ENCODE results near the gene INSYN2B. TPM values are rescaled to one million over a fixed set of nuclear protein-coding genes. Genes with fewer than 3 reads are reported as not detected.
"Not testable (repeated sequence)": the region's sequence is repeated elsewhere in the genome, so short reads cannot be mapped to it uniquely, and the experiment has no call there.

Gene INSYN2B
- total RNA-seq, 1 experiment from 2014 or later, result 0.19 TPM

DNA sequence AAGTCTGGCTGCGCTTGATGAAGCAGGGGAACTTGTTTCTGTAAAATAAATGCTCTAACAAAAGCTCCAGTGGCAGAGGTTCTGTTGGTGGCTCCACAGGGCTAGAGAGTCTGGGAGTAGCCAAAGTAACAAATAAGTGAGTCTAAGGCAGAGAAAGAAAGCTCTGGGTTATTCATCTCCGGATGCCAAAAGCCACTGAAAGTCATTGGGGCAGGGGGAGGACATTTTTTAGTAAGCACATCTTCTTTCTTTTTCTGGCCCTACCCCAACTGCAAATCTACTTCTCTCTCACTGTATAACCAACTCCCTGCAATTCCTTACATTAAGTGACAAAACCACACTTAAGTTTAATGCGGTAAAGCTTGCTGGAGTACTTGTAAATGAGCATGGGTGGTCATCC is 141.6 kb downstream of the INSYN2B start:
- no TSS peak for BruUV-seq (replicated peaks)
- no peak overlapping the region for H3K27ac Mint-ChIP-seq (ENCODE audit: low read depth, unreplicated experiment)
- ChIA-PET CTCF (interaction anchor here (0.6 kb wide), 1 partner anchor 137 kb away, joined by 3 read pairs; no protein-coding TSS in a partner anchor), POLR2A (no interaction called here)
- intact Hi-C loops (cut with micrococcal nuclease), result no loop called here
- no peak overlapping the region for H3K4me3 Mint-ChIP-seq (ENCODE audit: unreplicated experiment)
- peaks cover 6% of the 10 kb centered on the region for H3K4me1 Mint-ChIP-seq (ENCODE audit: insufficient read depth, unreplicated experiment)
- TF ChIP-seq, protein P1, sequence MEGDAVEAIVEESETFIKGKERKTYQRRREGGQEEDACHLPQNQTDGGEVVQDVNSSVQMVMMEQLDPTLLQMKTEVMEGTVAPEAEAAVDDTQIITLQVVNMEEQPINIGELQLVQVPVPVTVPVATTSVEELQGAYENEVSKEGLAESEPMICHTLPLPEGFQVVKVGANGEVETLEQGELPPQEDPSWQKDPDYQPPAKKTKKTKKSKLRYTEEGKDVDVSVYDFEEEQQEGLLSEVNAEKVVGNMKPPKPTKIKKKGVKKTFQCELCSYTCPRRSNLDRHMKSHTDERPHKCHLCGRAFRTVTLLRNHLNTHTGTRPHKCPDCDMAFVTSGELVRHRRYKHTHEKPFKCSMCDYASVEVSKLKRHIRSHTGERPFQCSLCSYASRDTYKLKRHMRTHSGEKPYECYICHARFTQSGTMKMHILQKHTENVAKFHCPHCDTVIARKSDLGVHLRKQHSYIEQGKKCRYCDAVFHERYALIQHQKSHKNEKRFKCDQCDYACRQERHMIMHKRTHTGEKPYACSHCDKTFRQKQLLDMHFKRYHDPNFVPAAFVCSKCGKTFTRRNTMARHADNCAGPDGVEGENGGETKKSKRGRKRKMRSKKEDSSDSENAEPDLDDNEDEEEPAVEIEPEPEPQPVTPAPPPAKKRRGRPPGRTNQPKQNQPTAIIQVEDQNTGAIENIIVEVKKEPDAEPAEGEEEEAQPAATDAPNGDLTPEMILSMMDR (IDR thresholded peaks at IDR 0.05; ENCODE audit: unreplicated experiment), result no peak
- no peaks in the 10 kb centered on the region for H3K27me3 Mint-ChIP-seq (ENCODE audit: insufficient read depth, unreplicated experiment)
- DNase-seq (ENCODE audit: unreplicated experiment), result no peak
- no peaks in the 10 kb centered on the region for H3K36me3 Mint-ChIP-seq (ENCODE audit: insufficient read depth, unreplicated experiment)
- no peaks in the 10 kb centered on the region for H3K9me3 Mint-ChIP-seq (ENCODE audit: unreplicated experiment)

DNA sequence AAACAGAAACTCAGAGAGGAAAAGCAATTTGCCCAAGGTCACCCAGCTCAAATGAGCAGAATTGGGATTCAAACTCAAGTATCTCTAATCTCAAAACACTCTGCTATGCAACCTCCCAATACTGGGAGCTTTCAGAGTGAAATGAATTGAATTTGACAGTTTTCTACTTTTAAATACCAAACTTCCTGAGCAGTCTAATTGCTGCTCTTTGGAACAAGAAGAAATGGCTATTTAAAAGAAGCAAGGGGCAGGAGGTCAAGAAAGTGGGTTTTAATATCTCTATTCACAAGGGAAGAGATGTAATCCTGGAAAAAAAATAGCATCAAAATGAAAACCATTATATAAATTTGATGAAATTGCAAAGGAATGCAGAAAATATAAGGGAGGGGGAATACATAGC is 142.6 kb downstream of the INSYN2B start:
- no peaks in the 10 kb centered on the region for H3K9me3 Mint-ChIP-seq (ENCODE audit: unreplicated experiment)
- no TSS peak for BruUV-seq (replicated peaks)

DNA sequence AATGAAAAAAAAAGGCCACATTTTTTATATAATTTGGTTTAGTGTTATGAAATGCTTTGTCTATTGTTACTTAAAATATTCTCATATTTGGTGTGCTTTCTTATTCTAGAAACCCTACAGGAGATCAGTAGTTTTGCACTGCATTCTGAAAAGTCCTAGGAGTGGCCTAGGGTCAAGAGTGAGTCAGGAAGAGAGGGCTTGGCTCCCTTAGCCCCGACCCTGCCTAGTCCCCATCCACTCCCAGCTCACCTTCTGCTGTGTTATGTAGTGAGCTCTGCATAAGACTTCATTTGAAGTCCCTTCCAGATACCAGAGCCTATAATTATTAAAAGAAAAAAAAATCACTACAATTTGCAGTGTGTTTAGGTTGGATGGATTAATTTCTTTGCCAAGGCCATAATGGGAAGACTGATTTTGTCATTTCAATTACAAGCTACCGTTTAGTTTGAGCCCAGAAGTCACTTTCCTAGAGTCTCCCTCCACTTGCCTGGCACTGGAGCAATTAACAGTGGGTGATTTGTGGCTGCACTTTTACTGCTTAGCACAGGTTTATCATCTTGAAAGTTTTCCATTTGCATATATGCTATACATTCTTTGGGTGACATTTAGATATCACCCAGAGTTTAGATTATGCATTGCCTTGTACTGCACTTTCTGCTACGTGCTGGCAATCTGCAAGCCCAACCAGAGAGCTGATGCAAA is 143.3 kb downstream of the INSYN2B start:
- H3K36me3 Mint-ChIP-seq (ENCODE audit: insufficient read depth, unreplicated experiment), result no peaks in the 10 kb centered on the region
- intact Hi-C loops (cut with micrococcal nuclease), result no loop called here
- TF ChIP-seq, protein P1 (IDR thresholded peaks at IDR 0.05; ENCODE audit: unreplicated experiment), result no peak
- no peak for DNase-seq (ENCODE audit: unreplicated experiment)
- no peak overlapping the region for H3K4me3 Mint-ChIP-seq (ENCODE audit: unreplicated experiment)
- ChIA-PET CTCF (interaction anchor here (0.6 to 1.4 kb wide), 5 partner anchors 8 to 972 kb away, joined by 3 to 5 read pairs (median 3); partner anchors contain the start of gene INSYN2B), POLR2A (interaction anchor here (0.6 kb wide), 1 partner anchor 963 kb away, joined by 3 read pairs; no protein-coding TSS in a partner anchor)
- no peaks in the 10 kb centered on the region for H3K27me3 Mint-ChIP-seq (ENCODE audit: insufficient read depth, unreplicated experiment)
- H3K27ac Mint-ChIP-seq (ENCODE audit: low read depth, unreplicated experiment), result no peak overlapping the region
- BruUV-seq (replicated peaks), result no TSS peak
- no peaks in the 10 kb centered on the region for H3K9me3 Mint-ChIP-seq (ENCODE audit: unreplicated experiment)
- peaks cover 6% of the 10 kb centered on the region for H3K4me1 Mint-ChIP-seq (ENCODE audit: insufficient read depth, unreplicated experiment)

More for the DNA sequence above, 142.6 kb downstream of the INSYN2B start:
- Mint-ChIP-seq H3K4me1 (ENCODE audit: insufficient read depth, unreplicated experiment) (peaks cover 6% of the 10 kb centered on the region), H3K27me3 (ENCODE audit: insufficient read depth, unreplicated experiment) (no peaks in the 10 kb centered on the region), H3K27ac (ENCODE audit: low read depth, unreplicated experiment) (no peak overlapping the region), H3K4me3 (ENCODE audit: unreplicated experiment) (no peak overlapping the region), H3K36me3 (ENCODE audit: insufficient read depth, unreplicated experiment) (no peaks in the 10 kb centered on the region)
- DNase-seq (ENCODE audit: unreplicated experiment), result no peak
- intact Hi-C loops (cut with micrococcal nuclease), result no loop called here
- CTCF ChIA-PET, result interaction anchor here (1.1 kb wide), 1 partner anchor 9 kb away, joined by 3 read pairs; no protein-coding TSS in a partner anchor
- POLR2A ChIA-PET, result no interaction called here
- TF ChIP-seq, protein P1 (IDR thresholded peaks at IDR 0.05; ENCODE audit: unreplicated experiment), result no peak

DNA sequence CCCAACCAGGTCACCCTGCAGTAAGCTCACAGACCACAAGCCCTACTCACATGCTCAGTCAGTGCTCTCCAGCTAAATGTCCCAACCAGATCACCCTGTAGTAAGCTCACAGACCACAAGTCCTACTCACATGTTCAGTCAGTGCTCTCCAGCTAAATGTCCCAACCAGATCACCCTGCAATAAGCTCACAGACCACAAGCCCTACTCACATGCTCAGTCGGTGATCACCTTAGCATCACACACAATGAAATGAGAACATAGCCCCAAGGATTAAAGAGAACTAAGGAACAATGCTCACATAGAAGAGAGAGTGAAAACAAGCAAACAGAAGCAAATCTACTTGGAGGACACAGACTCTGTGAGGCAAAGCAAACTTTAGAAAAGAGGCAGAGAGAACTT is 145.8 kb downstream of the INSYN2B start:
- H3K27ac Mint-ChIP-seq (ENCODE audit: low read depth, unreplicated experiment); H3K9me3 Mint-ChIP-seq (ENCODE audit: unreplicated experiment); BruUV-seq (replicated peaks); intact Hi-C loops (cut with micrococcal nuclease); H3K27me3 Mint-ChIP-seq (ENCODE audit: insufficient read depth, unreplicated experiment); H3K36me3 Mint-ChIP-seq (ENCODE audit: insufficient read depth, unreplicated experiment); CTCF ChIA-PET; POLR2A ChIA-PET; DNase-seq (ENCODE audit: unreplicated experiment); H3K4me3 Mint-ChIP-seq (ENCODE audit: unreplicated experiment): not testable (repeated sequence)
- peaks cover 16% of the 10 kb centered on the region for H3K4me1 Mint-ChIP-seq (ENCODE audit: insufficient read depth, unreplicated experiment)

DNA sequence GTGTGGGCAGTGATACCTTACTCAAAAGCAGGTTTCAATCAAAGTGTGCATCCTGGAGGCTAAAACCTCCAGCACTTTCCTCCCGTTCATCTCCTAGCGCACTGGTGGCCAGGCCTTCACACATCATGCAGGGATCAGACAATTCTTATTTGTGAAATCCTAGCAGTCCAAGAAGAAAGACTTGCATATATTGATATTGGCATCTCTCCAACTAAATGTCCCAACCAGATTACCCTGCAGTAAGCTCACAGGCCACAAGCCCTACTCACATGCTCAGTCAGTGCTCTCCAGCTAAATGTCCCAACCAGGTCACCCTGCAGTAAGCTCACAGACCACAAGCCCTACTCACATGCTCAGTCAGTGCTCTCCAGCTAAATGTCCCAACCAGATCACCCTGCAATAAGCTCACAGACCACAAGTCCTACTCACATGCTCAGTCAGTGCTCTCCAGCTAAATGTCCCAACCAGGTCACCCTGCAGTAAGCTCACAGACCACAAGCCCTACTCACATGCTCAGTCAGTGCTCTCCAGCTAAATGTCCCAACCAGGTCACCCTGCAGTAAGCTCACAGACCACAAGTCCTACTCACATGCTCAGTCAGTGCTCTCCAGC is 146.5 kb downstream of the INSYN2B start:
- BruUV-seq (replicated peaks); H3K27ac Mint-ChIP-seq (ENCODE audit: low read depth, unreplicated experiment); H3K27me3 Mint-ChIP-seq (ENCODE audit: insufficient read depth, unreplicated experiment); intact Hi-C loops (cut with micrococcal nuclease); H3K9me3 Mint-ChIP-seq (ENCODE audit: unreplicated experiment); H3K36me3 Mint-ChIP-seq (ENCODE audit: insufficient read depth, unreplicated experiment); H3K4me3 Mint-ChIP-seq (ENCODE audit: unreplicated experiment): not testable (repeated sequence)
- POLR2A ChIA-PET, result interaction anchor here (0.6 kb wide), 1 partner anchor 439 kb away, joined by 3 read pairs; no protein-coding TSS in a partner anchor
- CTCF ChIA-PET, result interaction anchor here (0.6 kb wide), 1 partner anchor 150 kb away, joined by 3 read pairs; no protein-coding TSS in a partner anchor
- H3K4me1 Mint-ChIP-seq (ENCODE audit: insufficient read depth, unreplicated experiment), result peaks cover 16% of the 10 kb centered on the region
- DNase-seq (ENCODE audit: unreplicated experiment), result peak; percentile 60

All from MCF 10A (cell line).